K562 (cell line): Measurements from ENCODE around the gene PPP4R3B. TPM values are rescaled to one million over a fixed set of nuclear protein-coding genes. Genes with fewer than 3 reads are reported as not detected.

ENCODE experiments used
- EHMT2 ChIP-seq: fragments of 450-650 bp; IDR thresholded peaks from 2 replicates; pipeline ENCODE4 v1.6.1; 2018; ENCODE audit warnings: antibody characterized with exemption
- MIER1 ChIP-seq: fragments of 450-650 bp; IDR thresholded peaks from 2 replicates; pipeline ENCODE4 v1.6.1; 2016; ENCODE audit warnings: antibody characterized with exemption, mild to moderate bottlenecking, low read depth
- MXI1 ChIP-seq: IDR thresholded peaks from 2 replicates; pipeline ENCODE4 v1.6.1; 2011; ENCODE audit warnings: low read depth, mild to moderate bottlenecking, improper control_type of control experiment, low read length
- NFIX ChIP-seq: fragments of 250-450 bp; sonication (Bioruptor Pico); IDR thresholded peaks from 2 replicates; pipeline ENCODE4 v1.4.0; 2020; ENCODE audit warnings: low read depth, mild to moderate bottlenecking, moderate library complexity
- SPI1 ChIP-seq: IDR thresholded peaks from 2 replicates; pipeline ENCODE4 v1.6.1; 2011; ENCODE audit warnings: low read depth, low read length, control low read depth, borderline replicate concordance
- TAF1 ChIP-seq: IDR thresholded peaks from 2 replicates; pipeline ENCODE4 v1.6.1; 2011; ENCODE audit warnings: mild to moderate bottlenecking, low read length, moderate library complexity; ENCODE audit not compliant: insufficient read depth, control insufficient read depth, severe bottlenecking; ENCODE audit errors: extremely low read depth
- polyA plus RNA-seq, 8 experiments: library from polyadenylated mRNA; depleted of rRNA in 4 of 8; stranded (reverse) in 5 of 8; unstranded in 3 of 8; fragments of >200 nt; fragmentation: Nextera tagmentation in 2 of 8; fragmentation: Illumina TruSeq in 1 of 8; extraction: Ambion mirVana in 2 of 8; extraction: Trizol in 1 of 8; gene quantifications; 2 replicates each; pipeline versions ENCODE4 v1.2.1 to v1.2.3, GENCODE V29; 2011 to 2014; ENCODE audit warnings: inconsistent platforms in 1 of 8, missing spikeins in 1 of 8
- total RNA-seq, 7 experiments: library from RNA; depleted of rRNA in 6 of 7; stranded (reverse); fragments of >200 nt in 6 of 7; fragmentation: Illumina TruSeq in 2 of 7; extraction: Trizol in 2 of 7; gene quantifications; 2 replicates each; pipeline versions ENCODE4 v1.2.1 to v1.2.3, GENCODE V29; 2011 to 2021; ENCODE audit warnings: low replicate concordance in 1 of 7
- TF ChIP-seq, protein P1 (sequence below), 2 experiments: fragments of 450-650 bp in 1 of 2; sonication (generic) in 1 of 2; formaldehyde crosslinking in 1 of 2; IDR thresholded peaks; 2 replicates each; pipeline versions ENCODE4 v1.7.1 to v1.9.0; 2016 to 2022; ENCODE audit warnings: inconsistent platforms in 1 of 2, mild to moderate bottlenecking in 1 of 2, missing genetic modification reagents in 1 of 2
- TF ChIP-seq, protein P2 (sequence below): fragments of 450-650 bp; conservative IDR thresholded peaks from 2 replicates; pipeline ENCODE4 v1.6.1; 2016; ENCODE audit warnings: missing genetic modification characterization, low read depth, mild to moderate bottlenecking, control low read depth, missing compliant biosample characterization
- TF ChIP-seq, protein P3 (sequence below): fragments of 200-800 bp; sonication (Bioruptor generic); IDR thresholded peaks from 2 replicates; pipeline ENCODE4 v1.6.1; 2016; ENCODE audit warnings: missing genetic modification characterization, missing compliant biosample characterization

PPP4R3B gene
- total and polyA plus RNA-seq, 9 of the 15 experiments (the other 6 are each of a cell fraction or from before 2014, with no cell fraction given) = 13.2 to 59.2 (median 41.9) TPM

GRCh38 chr2:55617175-55618024, at the start of gene PPP4R3B (continued):
- TF ChIP-seq, protein P1, sequence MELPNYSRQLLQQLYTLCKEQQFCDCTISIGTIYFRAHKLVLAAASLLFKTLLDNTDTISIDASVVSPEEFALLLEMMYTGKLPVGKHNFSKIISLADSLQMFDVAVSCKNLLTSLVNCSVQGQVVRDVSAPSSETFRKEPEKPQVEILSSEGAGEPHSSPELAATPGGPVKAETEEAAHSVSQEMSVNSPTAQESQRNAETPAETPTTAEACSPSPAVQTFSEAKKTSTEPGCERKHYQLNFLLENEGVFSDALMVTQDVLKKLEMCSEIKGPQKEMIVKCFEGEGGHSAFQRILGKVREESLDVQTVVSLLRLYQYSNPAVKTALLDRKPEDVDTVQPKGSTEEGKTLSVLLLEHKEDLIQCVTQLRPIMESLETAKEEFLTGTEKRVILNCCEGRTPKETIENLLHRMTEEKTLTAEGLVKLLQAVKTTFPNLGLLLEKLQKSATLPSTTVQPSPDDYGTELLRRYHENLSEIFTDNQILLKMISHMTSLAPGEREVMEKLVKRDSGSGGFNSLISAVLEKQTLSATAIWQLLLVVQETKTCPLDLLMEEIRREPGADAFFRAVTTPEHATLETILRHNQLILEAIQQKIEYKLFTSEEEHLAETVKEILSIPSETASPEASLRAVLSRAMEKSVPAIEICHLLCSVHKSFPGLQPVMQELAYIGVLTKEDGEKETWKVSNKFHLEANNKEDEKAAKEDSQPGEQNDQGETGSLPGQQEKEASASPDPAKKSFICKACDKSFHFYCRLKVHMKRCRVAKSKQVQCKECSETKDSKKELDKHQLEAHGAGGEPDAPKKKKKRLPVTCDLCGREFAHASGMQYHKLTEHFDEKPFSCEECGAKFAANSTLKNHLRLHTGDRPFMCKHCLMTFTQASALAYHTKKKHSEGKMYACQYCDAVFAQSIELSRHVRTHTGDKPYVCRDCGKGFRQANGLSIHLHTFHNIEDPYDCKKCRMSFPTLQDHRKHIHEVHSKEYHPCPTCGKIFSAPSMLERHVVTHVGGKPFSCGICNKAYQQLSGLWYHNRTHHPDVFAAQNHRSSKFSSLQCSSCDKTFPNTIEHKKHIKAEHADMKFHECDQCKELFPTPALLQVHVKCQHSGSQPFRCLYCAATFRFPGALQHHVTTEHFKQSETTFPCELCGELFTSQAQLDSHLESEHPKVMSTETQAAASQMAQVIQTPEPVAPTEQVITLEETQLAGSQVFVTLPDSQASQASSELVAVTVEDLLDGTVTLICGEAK (IDR thresholded peaks at IDR 0.05) = peak; percentile 90
- TF ChIP-seq, protein P1 (CRISPR knock-in tag; IDR thresholded peaks at IDR 0.05) = no peak
- TF ChIP-seq, protein P2, sequence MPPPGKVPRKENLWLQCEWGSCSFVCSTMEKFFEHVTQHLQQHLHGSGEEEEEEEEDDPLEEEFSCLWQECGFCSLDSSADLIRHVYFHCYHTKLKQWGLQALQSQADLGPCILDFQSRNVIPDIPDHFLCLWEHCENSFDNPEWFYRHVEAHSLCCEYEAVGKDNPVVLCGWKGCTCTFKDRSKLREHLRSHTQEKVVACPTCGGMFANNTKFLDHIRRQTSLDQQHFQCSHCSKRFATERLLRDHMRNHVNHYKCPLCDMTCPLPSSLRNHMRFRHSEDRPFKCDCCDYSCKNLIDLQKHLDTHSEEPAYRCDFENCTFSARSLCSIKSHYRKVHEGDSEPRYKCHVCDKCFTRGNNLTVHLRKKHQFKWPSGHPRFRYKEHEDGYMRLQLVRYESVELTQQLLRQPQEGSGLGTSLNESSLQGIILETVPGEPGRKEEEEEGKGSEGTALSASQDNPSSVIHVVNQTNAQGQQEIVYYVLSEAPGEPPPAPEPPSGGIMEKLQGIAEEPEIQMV (tag) = no peak
- TF ChIP-seq MXI1 (peak; percentile 65), NFIX (CRISPR knock-in tag) (no peak), SPI1 (peak; percentile 82), EHMT2 (no peak), MIER1 (no peak), TAF1 (peak; percentile 94)
- TF ChIP-seq, protein P3, sequence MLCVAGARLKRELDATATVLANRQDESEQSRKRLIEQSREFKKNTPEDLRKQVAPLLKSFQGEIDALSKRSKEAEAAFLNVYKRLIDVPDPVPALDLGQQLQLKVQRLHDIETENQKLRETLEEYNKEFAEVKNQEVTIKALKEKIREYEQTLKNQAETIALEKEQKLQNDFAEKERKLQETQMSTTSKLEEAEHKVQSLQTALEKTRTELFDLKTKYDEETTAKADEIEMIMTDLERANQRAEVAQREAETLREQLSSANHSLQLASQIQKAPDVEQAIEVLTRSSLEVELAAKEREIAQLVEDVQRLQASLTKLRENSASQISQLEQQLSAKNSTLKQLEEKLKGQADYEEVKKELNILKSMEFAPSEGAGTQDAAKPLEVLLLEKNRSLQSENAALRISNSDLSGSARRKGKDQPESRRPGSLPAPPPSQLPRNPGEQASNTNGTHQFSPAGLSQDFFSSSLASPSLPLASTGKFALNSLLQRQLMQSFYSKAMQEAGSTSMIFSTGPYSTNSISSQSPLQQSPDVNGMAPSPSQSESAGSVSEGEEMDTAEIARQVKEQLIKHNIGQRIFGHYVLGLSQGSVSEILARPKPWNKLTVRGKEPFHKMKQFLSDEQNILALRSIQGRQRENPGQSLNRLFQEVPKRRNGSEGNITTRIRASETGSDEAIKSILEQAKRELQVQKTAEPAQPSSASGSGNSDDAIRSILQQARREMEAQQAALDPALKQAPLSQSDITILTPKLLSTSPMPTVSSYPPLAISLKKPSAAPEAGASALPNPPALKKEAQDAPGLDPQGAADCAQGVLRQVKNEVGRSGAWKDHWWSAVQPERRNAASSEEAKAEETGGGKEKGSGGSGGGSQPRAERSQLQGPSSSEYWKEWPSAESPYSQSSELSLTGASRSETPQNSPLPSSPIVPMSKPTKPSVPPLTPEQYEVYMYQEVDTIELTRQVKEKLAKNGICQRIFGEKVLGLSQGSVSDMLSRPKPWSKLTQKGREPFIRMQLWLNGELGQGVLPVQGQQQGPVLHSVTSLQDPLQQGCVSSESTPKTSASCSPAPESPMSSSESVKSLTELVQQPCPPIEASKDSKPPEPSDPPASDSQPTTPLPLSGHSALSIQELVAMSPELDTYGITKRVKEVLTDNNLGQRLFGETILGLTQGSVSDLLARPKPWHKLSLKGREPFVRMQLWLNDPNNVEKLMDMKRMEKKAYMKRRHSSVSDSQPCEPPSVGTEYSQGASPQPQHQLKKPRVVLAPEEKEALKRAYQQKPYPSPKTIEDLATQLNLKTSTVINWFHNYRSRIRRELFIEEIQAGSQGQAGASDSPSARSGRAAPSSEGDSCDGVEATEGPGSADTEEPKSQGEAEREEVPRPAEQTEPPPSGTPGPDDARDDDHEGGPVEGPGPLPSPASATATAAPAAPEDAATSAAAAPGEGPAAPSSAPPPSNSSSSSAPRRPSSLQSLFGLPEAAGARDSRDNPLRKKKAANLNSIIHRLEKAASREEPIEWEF = no peak
